PFSK-1 (cell line): ENCODE results near the gene QSOX1.

Experiments used
- FOXP2 ChIP-seq: optimal IDR thresholded peaks from 2 replicates; pipeline ENCODE3; 2011; ENCODE audit warnings: borderline replicate concordance, control low read depth, inconsistent platforms; ENCODE audit not compliant: insufficient read depth; ENCODE audit errors: extremely low read length, extremely low read depth
- POLR2AphosphoS5 ChIP-seq: IDR thresholded peaks from 2 replicates; pipeline ENCODE4 v1.6.1; 2012; ENCODE audit warnings: low read depth, mild to moderate bottlenecking, control low read depth, low read length, moderate library complexity
- REST ChIP-seq, 2 experiments: IDR thresholded peaks; 2 replicates each; pipeline versions ENCODE4 v1.6.1 to v1.8.0; 2011 to 2012; ENCODE audit warnings: low read depth in 2 of 2, low read length in 2 of 2, control low read depth in 1 of 2, inconsistent platforms in 1 of 2, mild to moderate bottlenecking in 1 of 2, moderate library complexity in 1 of 2; ENCODE audit not compliant: insufficient read depth in 1 of 2
- SIN3A ChIP-seq: IDR thresholded peaks from 2 replicates; pipeline ENCODE4 v1.6.1; 2012; ENCODE audit warnings: mild to moderate bottlenecking, low read length, moderate library complexity, borderline replicate concordance; ENCODE audit not compliant: insufficient read depth
- TAF1 ChIP-seq: IDR thresholded peaks from 2 replicates; pipeline ENCODE4 v1.6.1; 2012; ENCODE audit warnings: low read length, control low read depth, borderline replicate concordance; ENCODE audit not compliant: insufficient read depth

The QSOX1 gene

GRCh38 chr1:180150982-180151381 is 3.7 kb upstream of the QSOX1 start:
- no peak for TF ChIP-seq TAF1
- no peak for TF ChIP-seq POLR2AphosphoS5
- TF ChIP-seq SIN3A = no peak
- no peak for TF ChIP-seq FOXP2

- no peak for TF ChIP-seq FOXP2
- no peak for TF ChIP-seq SIN3A
Measured at GRCh38 chr1:180151508-180151907, 3.2 kb upstream of the QSOX1 start.

GRCh38 chr1:180152588-180152987 is 2.1 kb upstream of the QSOX1 start:
- no peak for TF ChIP-seq SIN3A
- no peak for TF ChIP-seq TAF1
- TF ChIP-seq REST (IDR thresholded peaks at IDR 0.05; ENCODE audit: insufficient read depth in 1 of 2, low read depth in 2 of 2, low read length in 2 of 2) = no peak
- no peak for TF ChIP-seq POLR2AphosphoS5
- no peak for TF ChIP-seq FOXP2

- no peak for TF ChIP-seq TAF1
- no peak for TF ChIP-seq FOXP2
- TF ChIP-seq POLR2AphosphoS5 = no peak
- no peak for TF ChIP-seq REST (IDR thresholded peaks at IDR 0.05; ENCODE audit: insufficient read depth in 1 of 2, low read depth in 2 of 2, low read length in 2 of 2)
- no peak for TF ChIP-seq SIN3A
Measured at GRCh38 chr1:180153032-180153431, 1.6 kb upstream of the QSOX1 start.

GRCh38 chr1:180154003-180154324 is 705 bp upstream of the QSOX1 start:
- TF ChIP-seq POLR2AphosphoS5 = no peak
- no peak for TF ChIP-seq SIN3A
- no peak for TF ChIP-seq REST (IDR thresholded peaks at IDR 0.05; ENCODE audit: insufficient read depth in 1 of 2, low read depth in 2 of 2, low read length in 2 of 2)

GRCh38 chr1:180155182-180155682 is 563 bp downstream of the QSOX1 start:
- no peak for TF ChIP-seq SIN3A
- no peak for TF ChIP-seq TAF1
- no peak for TF ChIP-seq REST (IDR thresholded peaks at IDR 0.05; ENCODE audit: insufficient read depth in 1 of 2, low read depth in 2 of 2, low read length in 2 of 2)
- no peak for TF ChIP-seq FOXP2
- TF ChIP-seq POLR2AphosphoS5 = no peak
